ENCODE data around the gene CTDSP1.

The CTDSP1 gene
- 40.7 to 150 (median 104) reads per million in 3 experiments for total RNA-seq

GRCh38 chr2:218399391-218400166 is at the start of gene CTDSP1:
CTDSP1 (plus strand) TSS chr2:218399868; CDS start chr2:218400091, 223 bp downstream.
- DNase-seq: peak; percentile 91

GRCh38 chr2:218354045-218354444 is 45.6 kb upstream of the CTDSP1 start:
- DNase-seq: no peak

- no peak for DNase-seq
Observed at GRCh38 chr2:218354850-218355443, 44.7 kb upstream of the CTDSP1 start.

GRCh38 chr2:218357236-218358177 is 42.2 kb upstream of the CTDSP1 start:
- DNase-seq: no peak

GRCh38 chr2:218360453-218360852 is 39.2 kb upstream of the CTDSP1 start:
- DNase-seq: no peak

GRCh38 chr2:218362606-218363005 is 37.1 kb upstream of the CTDSP1 start:
- DNase-seq: no peak

- no peak for DNase-seq
Observed at GRCh38 chr2:218363736-218364135, 35.9 kb upstream of the CTDSP1 start.

- no peak for DNase-seq
Observed at GRCh38 chr2:218364196-218364595, 35.5 kb upstream of the CTDSP1 start.

- no peak for DNase-seq
Observed at GRCh38 chr2:218366621-218367414, 32.9 kb upstream of the CTDSP1 start.

GRCh38 chr2:218367415-218368149 is 32.1 kb upstream of the CTDSP1 start:
- peak; percentile 74 for DNase-seq

GRCh38 chr2:218368150-218368528 is 31.5 kb upstream of the CTDSP1 start:
- DNase-seq: no peak

GRCh38 chr2:218368621-218369153 is 31.0 kb upstream of the CTDSP1 start:
- no peak for DNase-seq

- DNase-seq: no peak
Observed at GRCh38 chr2:218369330-218369729, 30.3 kb upstream of the CTDSP1 start.

- DNase-seq: no peak
Observed at GRCh38 chr2:218370410-218371063, 29.1 kb upstream of the CTDSP1 start.

GRCh38 chr2:218371983-218372350 is 27.7 kb upstream of the CTDSP1 start:
- no peak for DNase-seq

GRCh38 chr2:218374795-218375194 is 24.9 kb upstream of the CTDSP1 start:
- no peak for DNase-seq

- no peak for DNase-seq
Observed at GRCh38 chr2:218375212-218375611, 24.5 kb upstream of the CTDSP1 start.

- DNase-seq: no peak
Observed at GRCh38 chr2:218378053-218378452, 21.6 kb upstream of the CTDSP1 start.

- DNase-seq: no peak
Observed at GRCh38 chr2:218381916-218382366, 17.7 kb upstream of the CTDSP1 start, which contains the start of gene SLC11A1. SLC11A1 (plus strand) TSS chr2:218382273; CDS start chr2:218382369, 96 bp downstream.

GRCh38 chr2:218382785-218383184 is 16.9 kb upstream of the CTDSP1 start:
- no peak for DNase-seq
